PFSK-1 (cell line): ENCODE measurements around the gene CCDC90B.

Experiments
- FOXP2 ChIP-seq: optimal IDR thresholded peaks from 2 replicates; pipeline ENCODE3; 2011; ENCODE audit warnings: borderline replicate concordance, control low read depth, inconsistent platforms; ENCODE audit not compliant: insufficient read depth; ENCODE audit errors: extremely low read length, extremely low read depth
- POLR2AphosphoS5 ChIP-seq: IDR thresholded peaks from 2 replicates; pipeline ENCODE4 v1.6.1; 2012; ENCODE audit warnings: low read depth, mild to moderate bottlenecking, control low read depth, low read length, moderate library complexity
- REST ChIP-seq, 2 experiments: IDR thresholded peaks; 2 replicates each; pipeline versions ENCODE4 v1.6.1 to v1.8.0; 2011 to 2012; ENCODE audit warnings: low read depth in 2 of 2, low read length in 2 of 2, control low read depth in 1 of 2, inconsistent platforms in 1 of 2, mild to moderate bottlenecking in 1 of 2, moderate library complexity in 1 of 2; ENCODE audit not compliant: insufficient read depth in 1 of 2
- SIN3A ChIP-seq: IDR thresholded peaks from 2 replicates; pipeline ENCODE4 v1.6.1; 2012; ENCODE audit warnings: mild to moderate bottlenecking, low read length, moderate library complexity, borderline replicate concordance; ENCODE audit not compliant: insufficient read depth
- TAF1 ChIP-seq: IDR thresholded peaks from 2 replicates; pipeline ENCODE4 v1.6.1; 2012; ENCODE audit warnings: low read length, control low read depth, borderline replicate concordance; ENCODE audit not compliant: insufficient read depth

CCDC90B gene

GRCh38 chr11:83275888-83276641 is 10.1 kb downstream of the CCDC90B start:
- no peak for TF ChIP-seq SIN3A
- TF ChIP-seq FOXP2, result no peak
- TF ChIP-seq TAF1, result no peak

- TF ChIP-seq FOXP2 (no peak), TAF1 (no peak), POLR2AphosphoS5 (no peak), REST (IDR thresholded peaks at IDR 0.05; ENCODE audit: insufficient read depth in 1 of 2, low read depth in 2 of 2, low read length in 2 of 2) (no peak), SIN3A (no peak)
Measured at GRCh38 chr11:83272627-83273026, 13.5 kb downstream of the CCDC90B start.

- TF ChIP-seq SIN3A (no peak), FOXP2 (no peak)
Measured at GRCh38 chr11:83265331-83265730, 20.8 kb downstream of the CCDC90B start.

GRCh38 chr11:83259559-83259958 is 26.6 kb downstream of the CCDC90B start:
- TF ChIP-seq REST (IDR thresholded peaks at IDR 0.05; ENCODE audit: insufficient read depth in 1 of 2, low read depth in 2 of 2, low read length in 2 of 2), result no peak
- no peak for TF ChIP-seq TAF1
- TF ChIP-seq POLR2AphosphoS5, result no peak
- no peak for TF ChIP-seq FOXP2
- no peak for TF ChIP-seq SIN3A

- TF ChIP-seq TAF1 (no peak), REST (IDR thresholded peaks at IDR 0.05; ENCODE audit: insufficient read depth in 1 of 2, low read depth in 2 of 2, low read length in 2 of 2) (no peak), POLR2AphosphoS5 (no peak), FOXP2 (no peak), SIN3A (no peak)
Measured at GRCh38 chr11:83257761-83258168, 28.4 kb downstream of the CCDC90B start.

- TF ChIP-seq FOXP2 (no peak), POLR2AphosphoS5 (no peak), REST (IDR thresholded peaks at IDR 0.05; ENCODE audit: insufficient read depth in 1 of 2, low read depth in 2 of 2, low read length in 2 of 2) (no peak), SIN3A (no peak), TAF1 (no peak)
Measured at GRCh38 chr11:83256602-83257340, 29.4 kb downstream of the CCDC90B start.
